Body of pancreas (tissue), 4 donors: Measurements from ENCODE around the gene AGPAT3. TPM values are rescaled to one million over a fixed set of nuclear protein-coding genes. Genes with fewer than 3 reads are reported as not detected.

Source experiments
- ATAC-seq: fragments of 150-250 bp; one replicate; pipeline ENCODE4 v1.9.1; 2016
- DNase-seq, 4 donors: peaks; one replicate each; pipeline ENCODE4 v3.0.0-alpha.2; 2019
- H3K27ac ChIP-seq, 4 donors: fragments of 200-600 bp; sonication (generic); 1 replicate in 3 of 4; 2 replicates in 1 of 4; pipeline versions ENCODE4 v1.5.1 to v1.6.1; 2016 to 2019; ENCODE audit warnings: mild to moderate bottlenecking in 1 of 4, mixed read lengths in 1 of 4, moderate library complexity in 1 of 4
- H3K27me3 ChIP-seq, 2 donors: fragments of 200-600 bp; sonication (generic); one replicate each; pipeline ENCODE4 v1.6.0; 2016; ENCODE audit warnings: mild to moderate bottlenecking in 1 of 2
- H3K36me3 ChIP-seq, 2 donors: fragments of 200-600 bp; sonication (generic); replicated peaks in 1 of 2; 2 replicates each; pipeline ENCODE4 v1.5.1; 2016; ENCODE audit warnings: low read depth in 2 of 2; ENCODE audit not compliant: insufficient read depth in 1 of 2
- H3K4me1 ChIP-seq: fragments of 200-600 bp; sonication (generic); one replicate; pipeline ENCODE4 v1.6.0; 2016
- H3K4me3 ChIP-seq, 2 donors: fragments of 200-600 bp; sonication (generic); 1 replicate in 1 of 2; 2 replicates in 1 of 2; pipeline ENCODE4 v1.5.1; 2016 to 2019
- H3K9me3 ChIP-seq, 3 donors: fragments of 200-600 bp; sonication (generic); 1 replicate in 2 of 3; 2 replicates in 1 of 3; pipeline ENCODE4 v1.5.1; 2016
- POLR2A ChIP-seq, 3 donors: fragments of 450-650 bp; IDR thresholded peaks; one replicate each; pipeline ENCODE4 v1.6.1; 2016; ENCODE audit warnings: antibody characterized with exemption in 3 of 3, mild to moderate bottlenecking in 2 of 3
- WGBS, 2 donors: methylation state at CpG; one replicate each; pipeline ENCODE4 v1.1.5; 2017; 5-methylcytosine and 5-hydroxymethylcytosine counted together
- intact Hi-C: fragments of 100-400 bp; cut with DNase I; formaldehyde crosslinking; loops from one replicate; pipeline ENCODE4 v1.15.1; 2023
- total RNA-seq, 2 donors: library from RNA; depleted of rRNA; stranded (reverse); fragments of >200 nt; gene quantifications; one replicate each; pipeline ENCODE4 v1.1.0, GENCODE V29; 2016
- TF ChIP-seq, protein P1 (sequence below), 7 experiments: fragments of 450-650 bp in 4 of 7; fragments of 200-600 bp in 3 of 7; sonication (generic) in 3 of 7; IDR thresholded peaks; one replicate each; pipeline ENCODE4 v1.5.1; 2016 to 2019; ENCODE audit warnings: antibody characterized with exemption in 7 of 7

The AGPAT3 gene
- total RNA-seq, 2 donors from 2014 or later: 21.8 to 39.2 TPM

DNA sequence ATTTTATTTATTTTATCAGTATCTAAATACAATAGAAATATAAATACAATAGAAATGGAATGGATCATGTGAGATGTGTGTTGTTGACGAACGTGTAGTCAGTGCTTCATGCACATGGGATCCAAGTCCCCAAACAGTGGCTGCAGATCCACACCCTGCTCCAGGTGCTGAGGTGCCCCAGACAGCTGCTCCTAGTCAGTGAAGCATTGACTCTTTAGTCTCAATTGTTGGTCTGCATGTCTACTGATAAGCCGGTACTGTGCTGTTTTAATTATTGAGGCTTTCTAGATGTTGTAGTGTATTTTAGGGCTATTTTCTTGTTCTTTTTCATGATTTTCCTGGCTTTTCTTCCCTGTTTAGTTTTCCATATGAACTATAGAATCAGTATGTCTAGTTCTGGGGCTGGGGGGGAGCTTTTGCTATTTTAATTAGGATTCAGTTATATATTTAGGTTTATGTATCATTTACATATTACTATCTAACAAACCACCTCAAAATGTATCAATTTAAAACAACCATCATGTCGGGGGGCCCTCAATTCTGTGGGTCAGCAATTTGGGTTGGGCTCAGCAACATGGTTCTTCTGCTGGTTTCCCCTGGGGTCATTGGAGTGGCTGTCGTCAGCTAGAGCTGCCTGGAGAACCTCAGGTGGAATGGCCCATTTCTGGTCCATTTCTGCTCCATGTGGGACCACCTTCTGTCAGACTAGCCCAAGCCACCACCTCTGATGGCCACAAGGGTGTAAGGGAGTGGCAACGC lies 83.9 kb downstream of the AGPAT3 start:
- ATAC-seq: no peak
- no peaks in the 10 kb centered on the region for H3K36me3 ChIP-seq
- H3K27ac ChIP-seq: no peak overlapping the region
- peaks cover 0 to 5% (median 0%) of the 10 kb centered on the region in 3 donors for H3K9me3 ChIP-seq
- H3K27me3 ChIP-seq: no peaks in the 10 kb centered on the region
- TF ChIP-seq, protein P1, sequence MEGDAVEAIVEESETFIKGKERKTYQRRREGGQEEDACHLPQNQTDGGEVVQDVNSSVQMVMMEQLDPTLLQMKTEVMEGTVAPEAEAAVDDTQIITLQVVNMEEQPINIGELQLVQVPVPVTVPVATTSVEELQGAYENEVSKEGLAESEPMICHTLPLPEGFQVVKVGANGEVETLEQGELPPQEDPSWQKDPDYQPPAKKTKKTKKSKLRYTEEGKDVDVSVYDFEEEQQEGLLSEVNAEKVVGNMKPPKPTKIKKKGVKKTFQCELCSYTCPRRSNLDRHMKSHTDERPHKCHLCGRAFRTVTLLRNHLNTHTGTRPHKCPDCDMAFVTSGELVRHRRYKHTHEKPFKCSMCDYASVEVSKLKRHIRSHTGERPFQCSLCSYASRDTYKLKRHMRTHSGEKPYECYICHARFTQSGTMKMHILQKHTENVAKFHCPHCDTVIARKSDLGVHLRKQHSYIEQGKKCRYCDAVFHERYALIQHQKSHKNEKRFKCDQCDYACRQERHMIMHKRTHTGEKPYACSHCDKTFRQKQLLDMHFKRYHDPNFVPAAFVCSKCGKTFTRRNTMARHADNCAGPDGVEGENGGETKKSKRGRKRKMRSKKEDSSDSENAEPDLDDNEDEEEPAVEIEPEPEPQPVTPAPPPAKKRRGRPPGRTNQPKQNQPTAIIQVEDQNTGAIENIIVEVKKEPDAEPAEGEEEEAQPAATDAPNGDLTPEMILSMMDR (IDR thresholded peaks at IDR 0.05): no peak
- TF ChIP-seq POLR2A (IDR thresholded peaks at IDR 0.05): no peak
- intact Hi-C loops: no loop called here
- DNase-seq: no peak
- H3K4me1 ChIP-seq: no peaks in the 10 kb centered on the region
- 91 to 98% methylated on average over 6 of the region's 6 CpGs for WGBS, 2 donors
- H3K4me3 ChIP-seq: no peak overlapping the region

DNA sequence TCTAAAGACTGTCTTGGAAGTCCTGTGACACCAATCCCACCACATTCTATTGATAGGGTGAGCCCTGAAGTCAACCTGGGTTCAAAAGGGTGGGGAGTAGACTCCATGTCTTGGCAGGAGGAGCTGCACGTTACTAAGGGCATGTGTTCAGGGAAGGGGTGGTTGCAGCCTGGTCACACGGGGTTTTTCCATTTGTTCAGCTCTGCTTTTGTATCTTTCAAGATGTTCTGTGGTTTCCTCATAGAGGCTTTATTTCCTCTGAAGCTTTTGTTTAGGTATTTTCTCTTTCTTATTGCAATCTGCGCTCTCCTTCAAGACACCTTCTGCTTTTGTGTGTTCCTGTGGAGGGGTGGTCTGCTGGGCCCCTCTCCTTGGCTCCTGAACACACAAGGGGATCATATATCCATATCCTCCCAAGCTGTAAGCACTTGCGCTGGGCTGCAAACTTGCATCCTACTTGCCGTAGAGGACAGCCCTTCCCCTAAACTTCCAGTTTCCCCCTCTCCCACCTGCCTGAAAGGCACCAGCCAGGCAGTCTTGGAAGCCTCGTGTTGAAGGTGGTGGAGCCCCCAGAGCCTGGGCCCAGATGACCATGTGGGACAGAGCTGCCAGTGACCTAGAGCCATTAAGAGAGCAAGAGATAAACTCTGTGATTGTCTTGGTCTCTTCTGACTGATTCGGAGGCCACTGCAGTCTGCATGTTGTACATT lies 84.6 kb downstream of the AGPAT3 start:
- intact Hi-C loops: no loop called here
- Histone ChIP-seq H3K9me3 (peaks cover 0 to 5% (median 0%) of the 10 kb centered on the region in 3 donors), H3K36me3 (no peaks in the 10 kb centered on the region), H3K4me1 (no peaks in the 10 kb centered on the region), H3K27me3 (no peaks in the 10 kb centered on the region), H3K27ac (no peak overlapping the region), H3K4me3 (no peak overlapping the region)
- DNase-seq (no peak), ATAC-seq (no peak)
- 85 to 93% methylated on average over 7 of the region's 7 CpGs for WGBS, 2 donors
- TF ChIP-seq, protein P1 (IDR thresholded peaks at IDR 0.05): no peak
- TF ChIP-seq POLR2A (IDR thresholded peaks at IDR 0.05): no peak

DNA sequence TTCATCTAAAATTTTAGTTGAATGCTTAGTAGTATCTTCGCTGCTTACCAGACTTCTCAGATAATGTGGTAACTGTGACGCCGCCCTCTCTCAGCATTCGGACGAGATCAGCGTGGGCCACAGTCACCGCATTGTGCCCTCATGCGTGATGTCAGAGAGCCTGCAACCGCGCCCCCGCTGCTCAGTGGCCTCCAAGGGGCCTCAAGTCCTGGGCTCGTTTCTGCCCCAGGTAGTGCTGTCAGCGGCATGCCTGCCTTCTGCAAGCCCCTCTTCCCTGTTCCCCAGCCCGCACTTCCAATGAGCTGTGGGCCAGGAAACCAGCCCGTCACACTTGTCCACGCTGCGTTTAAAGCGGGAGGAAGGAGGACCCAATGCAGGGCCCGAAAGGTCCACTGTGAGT lies 85.5 kb downstream of the AGPAT3 start:
- Histone ChIP-seq H3K9me3 (peaks cover 0 to 5% (median 0%) of the 10 kb centered on the region in 3 donors), H3K4me1 (no peaks in the 10 kb centered on the region), H3K27ac (no peak overlapping the region), H3K27me3 (no peaks in the 10 kb centered on the region), H3K36me3 (no peaks in the 10 kb centered on the region), H3K4me3 (no peak overlapping the region)
- WGBS, 2 donors: 97 to 98% methylated on average over 19 of the region's 19 CpGs
- DNase-seq: no peak
- intact Hi-C loops: no loop called here
- ATAC-seq: no peak
- TF ChIP-seq POLR2A (IDR thresholded peaks at IDR 0.05): no peak
- TF ChIP-seq, protein P1 (IDR thresholded peaks at IDR 0.05): no peak

DNA sequence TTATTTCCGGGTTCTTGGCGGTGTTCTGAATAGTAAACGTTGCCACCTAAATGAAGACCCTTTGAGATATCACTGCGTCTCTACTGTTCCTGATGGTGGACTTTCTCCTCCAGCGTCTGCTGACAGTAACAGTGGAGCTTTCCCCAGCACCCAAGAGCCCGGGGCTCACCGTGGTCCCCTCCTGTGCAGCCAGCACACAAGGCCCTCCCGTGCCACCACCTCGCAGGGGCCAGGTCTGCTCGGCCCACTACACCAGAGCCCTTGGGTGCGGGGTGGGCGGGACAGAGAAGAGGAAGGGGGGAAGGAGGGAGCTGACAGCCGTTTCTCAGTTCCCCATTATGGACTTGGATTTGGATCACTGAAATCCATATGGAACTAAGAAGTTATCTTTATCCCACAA lies 85.9 kb downstream of the AGPAT3 start:
- ATAC-seq (no peak), DNase-seq (no peak)
- Histone ChIP-seq H3K36me3 (no peaks in the 10 kb centered on the region), H3K4me1 (peaks cover 1% of the 10 kb centered on the region), H3K27me3 (no peaks in the 10 kb centered on the region), H3K27ac (no peak overlapping the region), H3K9me3 (peaks cover 0 to 5% (median 0%) of the 10 kb centered on the region in 3 donors), H3K4me3 (no peak overlapping the region)
- 87 to 89% methylated on average over 6 to 12 of the region's 13 CpGs for WGBS, 2 donors
- no peak for TF ChIP-seq POLR2A (IDR thresholded peaks at IDR 0.05)
- TF ChIP-seq, protein P1 (IDR thresholded peaks at IDR 0.05): no peak
- intact Hi-C loops: no loop called here
